K562 (cell line): Measurements from ENCODE around the gene HSDL1. TPM values are rescaled to one million over a fixed set of nuclear protein-coding genes. Genes with fewer than 3 reads are reported as not detected.

Experiments
- ATAC-seq: fragments of 200-7000 bp; cut with Tn5 transposase; 3 replicates; pipeline ENCODE4 v1.9.1; 2020; ENCODE audit warnings: moderate library complexity
- BruUV-seq: library from RNA; stranded (reverse); fragments of 400-500 nt; replicated peaks from 2 replicates; lab custom pipeline; 2021; lab: Mats Ljungman, UMichigan
- CTCF ChIA-PET: fragments of 300-600 bp; formaldehyde crosslinking; extraction: SDS; loops from one replicate; lab custom pipeline; 2021; ENCODE audit warnings: low intra/inter-chr PET ratio; lab: Yijun Ruan, JAX
- POLR2A ChIA-PET: fragments of 300-600, 350-650 bp; sonication (Branson Sonifier 250); formaldehyde crosslinking; extraction: SDS; loops from one replicate; lab custom pipeline; 2021; ENCODE audit warnings: antibody characterized with exemption, inconsistent platforms; lab: Yijun Ruan, JAX
- DNase-seq, 4 experiments: peaks; one replicate each; pipeline versions ENCODE4 v3.0.0 to v3.0.0-alpha.2; 2011 to 2018; ENCODE audit warnings: low spot score in 3 of 4, mixed read lengths in 3 of 4; ENCODE audit errors: extremely low read depth in 1 of 4
- FAIRE-seq: peaks from 2 replicates; lab custom pipeline; 2011; peaks lifted over from hg19 to GRCh38; lab: Jason Lieb, UNC
- H2AFZ ChIP-seq: 2 replicates; pipeline ENCODE4 v1.6.0; 2011; ENCODE audit warnings: low read depth, low read length, control low read depth, inconsistent platforms
- H3K27ac ChIP-seq: fragments of 200-600 bp; 3 replicates; pipeline ENCODE4 v1.8.0; 2011; ENCODE audit warnings: low read depth, mild to moderate bottlenecking, control low read depth, inconsistent platforms, low read length, moderate library complexity, mixed read lengths; ENCODE audit errors: extremely low read depth
- H3K27me3 ChIP-seq, 2 experiments: fragments of 300-600 bp in 1 of 2; 2 replicates in 1 of 2; 3 replicates in 1 of 2; pipeline versions ENCODE4 v1.6.0 to v1.8.0; 2011; ENCODE audit warnings: inconsistent platforms in 2 of 2, low read length in 2 of 2, mild to moderate bottlenecking in 1 of 2, mixed read lengths in 1 of 2, moderate library complexity in 1 of 2; ENCODE audit not compliant: control insufficient read depth in 2 of 2, insufficient read depth in 2 of 2
- H3K36me3 ChIP-seq: fragments of 300-600 bp; 3 replicates; pipeline ENCODE4 v1.8.0; 2011; ENCODE audit warnings: mild to moderate bottlenecking, low read length, inconsistent platforms; ENCODE audit not compliant: control insufficient read depth, insufficient read depth
- H3K4me1 ChIP-seq, 2 experiments: fragments of 200-600 bp in 1 of 2; replicated peaks in 1 of 2; 2 replicates in 1 of 2; 3 replicates in 1 of 2; pipeline versions ENCODE4 v1.5.1 to v1.8.0; 2011; ENCODE audit warnings: inconsistent platforms in 2 of 2, low read length in 2 of 2, mild to moderate bottlenecking in 1 of 2, mixed read lengths in 1 of 2, moderate library complexity in 1 of 2; ENCODE audit not compliant: control insufficient read depth in 2 of 2, insufficient read depth in 2 of 2
- H3K4me2 ChIP-seq: 2 replicates; pipeline ENCODE4 v1.6.1; 2011; ENCODE audit warnings: low read length, control low read depth, inconsistent platforms, mixed read lengths; ENCODE audit not compliant: insufficient read depth
- H3K4me3 ChIP-seq: fragments of 200-600 bp; sonication (generic), shearing (Covaris generic); 2 replicates; pipeline ENCODE4 v1.5.1; 2016; ENCODE audit warnings: control low read depth, inconsistent platforms
- H3K79me2 ChIP-seq: fragments of 200-600 bp; 3 replicates; pipeline ENCODE4 v1.8.0; 2011; ENCODE audit warnings: low read length, inconsistent platforms; ENCODE audit not compliant: control insufficient read depth, insufficient read depth
- H3K9ac ChIP-seq, 2 experiments: 2 replicates each; pipeline versions ENCODE4 v1.6.0 to v1.6.1; 2011; ENCODE audit warnings: low read depth in 2 of 2, low read length in 2 of 2, control low read depth in 1 of 2, inconsistent platforms in 1 of 2, mild to moderate bottlenecking in 1 of 2, mixed read lengths in 1 of 2; ENCODE audit not compliant: insufficient read depth in 1 of 2
- H3K9me1 ChIP-seq: one replicate; pipeline ENCODE4 v1.6.0; 2011; ENCODE audit warnings: inconsistent platforms, mild to moderate bottlenecking, low read length, moderate library complexity; ENCODE audit not compliant: control insufficient read depth, insufficient read depth
- H3K9me3 ChIP-seq: replicated peaks from 2 replicates; pipeline ENCODE4 v1.5.1; 2011; ENCODE audit warnings: low read depth, low read length, inconsistent platforms; ENCODE audit not compliant: control insufficient read depth, insufficient read depth
- H4K20me1 ChIP-seq: replicated peaks from 2 replicates; pipeline ENCODE4 v1.6.1; 2011; ENCODE audit warnings: low read length, inconsistent platforms, mixed read lengths; ENCODE audit not compliant: control insufficient read depth, insufficient read depth
- MXI1 ChIP-seq: IDR thresholded peaks from 2 replicates; pipeline ENCODE4 v1.6.1; 2011; ENCODE audit warnings: low read depth, mild to moderate bottlenecking, improper control_type of control experiment, low read length
- NCOA4 ChIP-seq: fragments of 450-650 bp; IDR thresholded peaks from 2 replicates; pipeline ENCODE4 v1.6.1; 2018; ENCODE audit warnings: mild to moderate bottlenecking; ENCODE audit not compliant: partially characterized antibody
- NUFIP1 ChIP-seq: fragments of 450-650 bp; IDR thresholded peaks from 2 replicates; pipeline ENCODE4 v1.6.1; 2018; ENCODE audit not compliant: partially characterized antibody
- RFX7 ChIP-seq: fragments of 250-450 bp; sonication (Bioruptor Pico); IDR thresholded peaks from 2 replicates; pipeline ENCODE4 v1.5.1; 2021; ENCODE audit warnings: mild to moderate bottlenecking
- WHSC1 ChIP-seq: IDR thresholded peaks from one replicate; pipeline ENCODE4 v1.6.1; 2012; ENCODE audit warnings: low read length, control low read depth, inconsistent platforms
- ZC3H4 ChIP-seq: sonication (generic); formaldehyde crosslinking; IDR thresholded peaks from 2 replicates; pipeline ENCODE4 v1.9.0; 2021; ENCODE audit warnings: missing genetic modification reagents, borderline replicate concordance
- ZNF133 ChIP-seq: fragments of 250-450 bp; sonication (Bioruptor Pico); IDR thresholded peaks from 2 replicates; pipeline ENCODE4 v1.4.0; 2020; ENCODE audit warnings: mild to moderate bottlenecking
- ZNF217 ChIP-seq: sonication (generic); formaldehyde crosslinking; IDR thresholded peaks from 2 replicates; pipeline ENCODE4 v1.8.0; 2022; ENCODE audit warnings: mild to moderate bottlenecking, missing genetic modification reagents
- ZNF695 ChIP-seq: fragments of 450-650 bp; formaldehyde crosslinking; IDR thresholded peaks from 2 replicates; pipeline ENCODE4 v1.4.0; 2020; ENCODE audit warnings: mild to moderate bottlenecking, moderate library complexity
- ZNF75A ChIP-seq: fragments of 450-650 bp; formaldehyde crosslinking; IDR thresholded peaks from 2 replicates; pipeline ENCODE4 v1.4.0; 2020; ENCODE audit warnings: mild to moderate bottlenecking
- WGBS: fragments of 100-300 bp; shearing (Covaris generic); methylation state at CpG from one replicate; pipeline ENCODE4 v1.1.6; 2016; ENCODE audit warnings: low coverage, mixed read lengths; ENCODE audit not compliant: insufficient coverage; ENCODE audit errors: missing lambda C conversion rate; 5-methylcytosine and 5-hydroxymethylcytosine counted together
- in situ Hi-C: fragments of 300-500 bp; cut with MboI; formaldehyde crosslinking; loops from 4 replicates; pipeline ENCODE4 v1.15.0; 2018; ENCODE audit warnings: inconsistent platforms, mixed read lengths
- intact Hi-C: fragments of 100-400 bp; cut with micrococcal nuclease; formaldehyde crosslinking; loops from 2 replicates; pipeline ENCODE4 v1.14.2; 2022
- polyA plus RNA-seq, 8 experiments: library from polyadenylated mRNA; depleted of rRNA in 4 of 8; stranded (reverse) in 5 of 8; unstranded in 3 of 8; fragments of >200 nt; fragmentation: Nextera tagmentation in 2 of 8; fragmentation: Illumina TruSeq in 1 of 8; extraction: Ambion mirVana in 2 of 8; extraction: Trizol in 1 of 8; gene quantifications; 2 replicates each; pipeline versions ENCODE4 v1.2.1 to v1.2.3, GENCODE V29; 2011 to 2014; ENCODE audit warnings: inconsistent platforms in 1 of 8, missing spikeins in 1 of 8
- total RNA-seq, 7 experiments: library from RNA; depleted of rRNA in 6 of 7; stranded (reverse); fragments of >200 nt in 6 of 7; fragmentation: Illumina TruSeq in 2 of 7; extraction: Trizol in 2 of 7; gene quantifications; 2 replicates each; pipeline versions ENCODE4 v1.2.1 to v1.2.3, GENCODE V29; 2011 to 2021; ENCODE audit warnings: low replicate concordance in 1 of 7
- TF ChIP-seq, protein P1 (sequence below), 2 experiments: fragments of 450-650 bp; IDR thresholded peaks; 2 replicates each; pipeline ENCODE4 v1.6.1; 2016; ENCODE audit warnings: mild to moderate bottlenecking in 2 of 2, borderline replicate concordance in 1 of 2, low read depth in 1 of 2, moderate library complexity in 1 of 2
- TF ChIP-seq, protein P2 (sequence below): fragments of 250-450 bp; sonication (Bioruptor Pico); IDR thresholded peaks from 2 replicates; pipeline ENCODE4 v1.8.0; 2022; ENCODE audit warnings: moderate library complexity, mild to moderate bottlenecking, inconsistent platforms

The HSDL1 gene
- total and polyA plus RNA-seq, 9 of the 15 experiments (the other 6 are each of a cell fraction or from before 2014, with no cell fraction given): 14.8 to 41.2 (median 27.7) TPM

DNA sequence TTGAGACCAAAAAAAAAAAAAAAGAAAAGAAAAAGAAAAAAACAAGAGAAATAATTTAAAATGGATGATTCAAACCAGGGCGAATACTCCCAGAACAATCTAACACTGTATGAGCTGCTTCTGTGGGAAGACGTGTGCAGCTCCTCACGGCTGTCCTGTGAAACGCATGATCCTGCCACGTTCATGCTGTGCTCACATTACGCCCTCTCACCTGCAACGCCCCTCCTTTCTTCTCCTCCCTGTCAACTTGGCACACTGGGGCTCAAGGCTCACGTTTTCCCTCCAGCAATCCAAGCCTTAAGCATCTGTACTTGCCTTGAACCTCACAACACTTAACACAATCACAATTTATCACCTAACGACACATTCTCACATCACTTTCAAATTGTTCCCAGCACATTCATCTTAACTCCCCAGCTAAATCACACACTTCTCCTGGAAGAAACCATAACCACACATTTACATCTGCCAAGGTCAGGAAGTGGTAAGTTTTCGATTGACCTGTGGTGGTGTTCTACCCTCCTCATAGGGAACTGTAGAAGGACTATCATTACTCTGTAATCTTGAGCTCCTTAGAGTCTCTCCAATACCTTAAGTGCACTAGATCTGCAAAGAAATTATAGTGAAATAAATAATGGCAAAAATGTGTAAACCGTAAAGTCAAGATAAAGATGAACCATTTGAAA lies 57.4 kb downstream of the HSDL1 start:
- WGBS: 81% methylated on average over 10 of the region's 11 CpGs
- Histone ChIP-seq H2AFZ (no peak overlapping the region), H3K4me3 (no peak overlapping the region), H4K20me1 (no peaks in the 10 kb centered on the region), H3K9ac (no peak overlapping the region), H3K9me1 (no peaks in the 10 kb centered on the region), H3K4me2 (no peak overlapping the region), H3K9me3 (no peaks in the 10 kb centered on the region), H3K27me3 (no peaks in the 10 kb centered on the region), H3K4me1 (peaks cover 0 to 3% of the 10 kb centered on the region in 2 experiments; a peak in 2 of 5 replicates), H3K79me2 (no peaks in the 10 kb centered on the region), H3K36me3 (peaks cover 90% of the 10 kb centered on the region), H3K27ac (no peak overlapping the region)
- TF ChIP-seq, protein P1, sequence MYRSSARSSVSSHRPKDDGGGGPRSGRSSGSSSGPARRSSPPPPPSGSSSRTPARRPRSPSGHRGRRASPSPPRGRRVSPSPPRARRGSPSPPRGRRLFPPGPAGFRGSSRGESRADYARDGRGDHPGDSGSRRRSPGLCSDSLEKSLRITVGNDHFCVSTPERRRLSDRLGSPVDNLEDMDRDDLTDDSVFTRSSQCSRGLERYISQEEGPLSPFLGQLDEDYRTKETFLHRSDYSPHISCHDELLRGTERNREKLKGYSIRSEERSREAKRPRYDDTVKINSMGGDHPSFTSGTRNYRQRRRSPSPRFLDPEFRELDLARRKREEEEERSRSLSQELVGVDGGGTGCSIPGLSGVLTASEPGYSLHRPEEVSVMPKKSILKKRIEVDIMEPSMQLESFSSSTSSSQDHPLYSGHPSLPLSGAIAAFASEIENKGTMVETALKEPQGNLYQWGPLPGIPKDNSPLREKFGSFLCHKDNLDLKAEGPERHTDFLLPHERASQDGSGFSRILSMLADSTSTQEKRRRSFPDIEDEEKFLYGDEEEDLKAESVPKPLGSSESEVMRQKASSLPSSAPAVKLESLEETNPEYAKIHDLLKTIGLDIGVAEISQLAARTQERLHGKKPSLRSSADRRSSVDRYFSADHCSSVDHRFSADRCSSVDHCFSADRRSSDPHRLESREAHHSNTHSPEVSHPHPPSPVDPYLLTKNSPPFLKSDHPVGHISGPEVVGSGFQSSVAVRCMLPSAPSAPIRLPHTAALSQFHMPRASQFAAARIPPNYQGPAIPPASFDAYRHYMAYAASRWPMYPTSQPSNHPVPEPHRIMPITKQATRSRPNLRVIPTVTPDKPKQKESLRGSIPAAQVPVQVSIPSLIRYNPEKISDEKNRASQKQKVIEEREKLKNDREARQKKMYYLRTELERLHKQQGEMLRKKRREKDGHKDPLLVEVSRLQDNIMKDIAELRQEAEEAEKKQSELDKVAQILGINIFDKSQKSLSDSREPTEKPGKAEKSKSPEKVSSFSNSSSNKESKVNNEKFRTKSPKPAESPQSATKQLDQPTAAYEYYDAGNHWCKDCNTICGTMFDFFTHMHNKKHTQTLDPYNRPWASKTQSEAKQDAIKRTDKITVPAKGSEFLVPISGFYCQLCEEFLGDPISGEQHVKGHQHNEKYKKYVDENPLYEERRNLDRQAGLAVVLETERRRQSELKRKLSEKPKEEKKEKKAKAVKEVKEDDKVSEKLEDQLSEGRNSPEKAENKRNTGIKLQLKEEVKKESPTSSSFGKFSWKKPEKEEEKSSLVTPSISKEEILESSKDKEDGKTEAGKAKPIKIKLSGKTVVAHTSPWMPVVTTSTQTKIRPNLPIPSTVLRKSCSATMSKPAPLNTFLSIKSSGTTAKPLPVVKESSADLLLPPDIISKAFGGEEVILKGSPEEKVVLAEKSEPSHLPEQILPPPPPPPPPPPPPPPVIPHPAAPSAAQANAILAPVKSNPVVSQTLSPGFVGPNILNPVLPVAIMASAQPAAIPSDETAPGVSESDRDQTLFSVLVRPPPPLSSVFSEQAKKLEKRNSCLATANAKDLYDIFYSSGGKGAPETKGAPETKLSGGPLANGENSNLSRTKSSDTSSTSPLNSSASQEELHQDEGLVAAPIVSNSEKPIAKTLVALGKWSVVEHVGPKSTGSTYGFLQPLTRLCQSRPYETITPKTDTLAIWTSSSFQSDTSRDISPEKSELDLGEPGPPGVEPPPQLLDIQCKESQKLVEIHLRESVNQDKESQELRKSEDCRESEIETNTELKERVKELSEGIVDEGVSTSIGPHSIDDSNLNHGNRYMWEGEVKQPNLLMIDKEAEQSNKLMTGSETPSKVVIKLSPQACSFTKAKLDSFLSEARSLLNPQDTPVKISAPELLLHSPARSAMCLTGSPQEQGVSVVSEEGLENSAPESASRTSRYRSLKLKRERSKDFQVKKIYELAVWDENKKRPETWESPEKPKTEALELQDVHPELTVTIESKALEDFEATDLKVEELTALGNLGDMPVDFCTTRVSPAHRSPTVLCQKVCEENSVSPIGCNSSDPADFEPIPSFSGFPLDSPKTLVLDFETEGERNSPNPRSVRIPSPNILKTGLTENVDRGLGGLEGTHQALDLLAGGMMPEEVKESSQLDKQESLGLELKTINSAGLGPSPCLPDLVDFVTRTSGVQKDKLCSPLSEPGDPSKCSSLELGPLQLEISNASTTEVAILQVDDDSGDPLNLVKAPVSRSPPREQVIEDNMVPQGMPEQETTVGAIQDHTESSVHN (IDR thresholded peaks at IDR 0.05; ENCODE audit: borderline replicate concordance in 1 of 2, low read depth in 1 of 2): no peak
- TF ChIP-seq NUFIP1 (no peak), WHSC1 (no peak), ZNF695 (CRISPR knock-in tag) (no peak), RFX7 (CRISPR knock-in tag) (no peak), ZNF133 (CRISPR knock-in tag) (no peak), ZNF217 (CRISPR knock-in tag) (no peak), ZNF75A (CRISPR knock-in tag) (no peak), MXI1 (no peak), NCOA4 (no peak), ZC3H4 (CRISPR knock-in tag) (no peak)
- TF ChIP-seq, protein P2, sequence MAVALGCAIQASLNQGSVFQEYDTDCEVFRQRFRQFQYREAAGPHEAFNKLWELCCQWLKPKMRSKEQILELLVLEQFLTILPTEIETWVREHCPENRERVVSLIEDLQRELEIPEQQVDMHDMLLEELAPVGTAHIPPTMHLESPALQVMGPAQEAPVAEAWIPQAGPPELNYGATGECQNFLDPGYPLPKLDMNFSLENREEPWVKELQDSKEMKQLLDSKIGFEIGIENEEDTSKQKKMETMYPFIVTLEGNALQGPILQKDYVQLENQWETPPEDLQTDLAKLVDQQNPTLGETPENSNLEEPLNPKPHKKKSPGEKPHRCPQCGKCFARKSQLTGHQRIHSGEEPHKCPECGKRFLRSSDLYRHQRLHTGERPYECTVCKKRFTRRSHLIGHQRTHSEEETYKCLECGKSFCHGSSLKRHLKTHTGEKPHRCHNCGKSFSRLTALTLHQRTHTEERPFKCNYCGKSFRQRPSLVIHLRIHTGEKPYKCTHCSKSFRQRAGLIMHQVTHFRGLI (CRISPR knock-in tag): no peak
- no TSS peak for BruUV-seq
- FAIRE-seq (no peak), ATAC-seq (no peak), DNase-seq (no peak)
- ChIA-PET CTCF (interaction anchor here (0.8 kb wide), 2 partner anchors 57 to 88 kb away, joined by 3 read pairs; partner anchors contain the start of genes DNAAF1 and HSDL1), POLR2A (interaction anchor here (0.6 to 2.0 kb wide), 5 partner anchors 9 to 98 kb away, joined by 3 to 4 read pairs (median 4); partner anchors contain the start of gene MBTPS1)
- intact Hi-C loops: loop anchor here (10.0 kb wide), 1 partner anchor 397 kb away; no protein-coding TSS in a partner anchor
- in situ Hi-C loops: no loop called here
